ENCODE measurements around the gene COL2A1.

DNA sequence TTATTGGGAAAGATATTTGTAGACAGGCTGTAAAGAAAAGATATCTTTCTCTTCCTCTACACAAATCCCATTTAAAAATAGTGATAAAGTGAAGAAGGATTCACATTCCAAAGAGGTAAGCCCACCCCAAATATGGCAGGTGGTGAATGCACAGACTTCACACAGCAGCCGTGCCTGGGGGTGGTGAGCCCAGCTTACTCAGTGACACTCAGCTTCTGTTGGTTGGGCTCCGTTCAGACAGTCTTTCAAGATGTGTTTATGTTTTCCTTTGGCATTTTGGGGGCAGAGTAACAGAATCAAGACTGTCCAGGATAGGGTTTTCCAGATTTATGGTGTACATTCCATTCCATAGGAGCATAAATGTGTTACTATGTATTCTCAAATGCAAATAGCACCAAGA is 4.1 kb upstream of the COL2A1 start:
- TF ChIP-seq, protein P1, sequence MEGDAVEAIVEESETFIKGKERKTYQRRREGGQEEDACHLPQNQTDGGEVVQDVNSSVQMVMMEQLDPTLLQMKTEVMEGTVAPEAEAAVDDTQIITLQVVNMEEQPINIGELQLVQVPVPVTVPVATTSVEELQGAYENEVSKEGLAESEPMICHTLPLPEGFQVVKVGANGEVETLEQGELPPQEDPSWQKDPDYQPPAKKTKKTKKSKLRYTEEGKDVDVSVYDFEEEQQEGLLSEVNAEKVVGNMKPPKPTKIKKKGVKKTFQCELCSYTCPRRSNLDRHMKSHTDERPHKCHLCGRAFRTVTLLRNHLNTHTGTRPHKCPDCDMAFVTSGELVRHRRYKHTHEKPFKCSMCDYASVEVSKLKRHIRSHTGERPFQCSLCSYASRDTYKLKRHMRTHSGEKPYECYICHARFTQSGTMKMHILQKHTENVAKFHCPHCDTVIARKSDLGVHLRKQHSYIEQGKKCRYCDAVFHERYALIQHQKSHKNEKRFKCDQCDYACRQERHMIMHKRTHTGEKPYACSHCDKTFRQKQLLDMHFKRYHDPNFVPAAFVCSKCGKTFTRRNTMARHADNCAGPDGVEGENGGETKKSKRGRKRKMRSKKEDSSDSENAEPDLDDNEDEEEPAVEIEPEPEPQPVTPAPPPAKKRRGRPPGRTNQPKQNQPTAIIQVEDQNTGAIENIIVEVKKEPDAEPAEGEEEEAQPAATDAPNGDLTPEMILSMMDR (IDR thresholded peaks at IDR 0.05; ENCODE audit: low read depth, low read length, missing input control), result no peak
- no peak for TF ChIP-seq YY1 (IDR thresholded peaks at IDR 0.05)
- TF ChIP-seq TAF1 (conservative IDR thresholded peaks at IDR 0.05), result no peak
- TF ChIP-seq EGR1 (IDR thresholded peaks at IDR 0.05; ENCODE audit: low read depth in 2 of 2), result no peak
- no peak for TF ChIP-seq RAD21 (IDR thresholded peaks at IDR 0.05)

Data from liver (tissue), 3 donors.